Uterus (tissue), 2 donors: ENCODE measurements around the gene SEL1L2.

Experiments used
- CTCF ChIP-seq, 4 experiments: fragments of 200-600 bp in 2 of 4; fragments of 450-650 bp in 2 of 4; sonication (generic) in 2 of 4; IDR thresholded peaks; one replicate each; pipeline ENCODE4 v1.5.1; 2016 to 2019; ENCODE audit warnings: antibody characterized with exemption in 4 of 4, mild to moderate bottlenecking in 2 of 4, moderate library complexity in 1 of 4
- POLR2A ChIP-seq, 2 donors: fragments of 450-650 bp; IDR thresholded peaks; one replicate each; pipeline ENCODE4 v1.6.1; 2016; ENCODE audit warnings: antibody characterized with exemption in 2 of 2, mild to moderate bottlenecking in 1 of 2, moderate library complexity in 1 of 2

DNA sequence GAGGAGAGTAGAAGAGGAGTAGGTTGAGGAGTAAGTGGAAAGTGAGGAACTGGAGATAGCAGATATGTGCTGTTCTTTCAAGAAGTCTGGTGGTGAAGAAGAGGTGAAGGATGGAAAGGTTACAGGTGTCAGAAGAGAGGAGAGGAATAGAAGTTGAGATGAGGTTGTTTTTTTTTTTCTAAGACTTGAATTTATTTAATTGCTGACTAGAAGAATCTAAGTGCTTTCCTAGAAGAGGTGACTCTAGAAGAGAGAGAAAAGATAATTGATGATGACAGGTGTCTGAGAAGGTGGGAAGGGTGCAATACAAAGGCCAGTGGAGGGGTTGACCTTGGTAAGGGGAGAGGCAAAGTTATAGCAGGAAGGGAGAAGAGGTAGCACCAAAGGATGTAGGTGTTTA, 180.0 kb downstream of the SEL1L2 start:
- TF ChIP-seq CTCF (IDR thresholded peaks at IDR 0.05) (no peak), POLR2A (IDR thresholded peaks at IDR 0.05) (no peak)
